Thyroid gland (tissue), 4 donors: ENCODE data around the gene ABI3. TPM values are rescaled to one million over a fixed set of nuclear protein-coding genes. Genes with fewer than 3 reads are reported as not detected.
"Not testable (repeated sequence)": the region's sequence is repeated elsewhere in the genome, so short reads cannot be mapped to it uniquely, and the experiment has no call there.

Experiments
- DNase-seq, 2 donors: peaks; one replicate each; pipeline ENCODE4 v3.0.0-alpha.2; 2019
- H3K27ac ChIP-seq, 3 donors: fragments of 200-600 bp; sonication (generic); 1 replicate in 2 of 3; 2 replicates in 1 of 3; pipeline ENCODE4 v1.5.1; 2016 to 2019; ENCODE audit warnings: mild to moderate bottlenecking in 1 of 3, moderate library complexity in 1 of 3
- H3K27me3 ChIP-seq: fragments of 200-600 bp; sonication (generic); one replicate; pipeline ENCODE4 v1.5.1; 2019
- H3K36me3 ChIP-seq, 2 donors: fragments of 200-600 bp; sonication (generic); one replicate each; pipeline ENCODE4 v1.5.1; 2016 to 2019
- H3K4me1 ChIP-seq, 2 donors: fragments of 200-600 bp; sonication (generic); one replicate each; pipeline ENCODE4 v1.5.1; 2017 to 2019
- H3K4me3 ChIP-seq, 3 donors: fragments of 200-600 bp; sonication (generic); replicated peaks in 1 of 3; 1 replicate in 2 of 3; 2 replicates in 1 of 3; pipeline ENCODE4 v1.5.1; 2016; ENCODE audit warnings: mild to moderate bottlenecking in 1 of 3
- H3K9me3 ChIP-seq: fragments of 200-600 bp; sonication (generic); one replicate; pipeline ENCODE4 v1.5.1; 2017
- CTCF ChIP-seq, 6 experiments: fragments of 200-600 bp in 3 of 6; fragments of 450-650 bp in 3 of 6; sonication (generic) in 3 of 6; IDR thresholded peaks; one replicate each; pipeline ENCODE4 v1.5.1; 2016 to 2019; ENCODE audit warnings: antibody characterized with exemption in 6 of 6, mild to moderate bottlenecking in 2 of 6, inconsistent platforms in 1 of 6, moderate library complexity in 1 of 6
- POLR2A ChIP-seq, 2 donors: fragments of 450-650 bp; IDR thresholded peaks; one replicate each; pipeline ENCODE4 v1.6.1; 2017; ENCODE audit warnings: antibody characterized with exemption in 2 of 2, mild to moderate bottlenecking in 2 of 2, moderate library complexity in 1 of 2
- WGBS, 2 donors: methylation state at CpG; one replicate each; pipeline ENCODE4 v1.1.5; 2017; 5-methylcytosine and 5-hydroxymethylcytosine counted together
- intact Hi-C: fragments of 100-400 bp; cut with DNase I; formaldehyde crosslinking; loops from one replicate; pipeline ENCODE4 v1.15.1; 2023
- total RNA-seq, 4 donors: library from RNA; depleted of rRNA; stranded (reverse); fragments of >200 nt; gene quantifications; one replicate each; pipeline ENCODE4 v1.2.3, GENCODE V29; 2016

ABI3 gene
- total RNA-seq, 4 donors from 2014 or later: 4.2 to 10.3 (median 6.2) TPM

- TF ChIP-seq POLR2A (IDR thresholded peaks at IDR 0.05): no peak
- peak; percentile 43 to 79 (median 71) for TF ChIP-seq CTCF (IDR thresholded peaks at IDR 0.05)
- H3K27me3 ChIP-seq: no peaks in the 10 kb centered on the region
- DNase-seq: peak; percentile 68 to 71
- peaks cover 0 to 5% of the 10 kb centered on the region in 2 donors for H3K4me1 ChIP-seq
- H3K4me3 ChIP-seq: no peak overlapping the region
- 10 to 18% methylated on average over 5 of the region's 5 CpGs for WGBS, 2 donors
- H3K27ac ChIP-seq: no peak overlapping the region
- H3K36me3 ChIP-seq: no peaks in the 10 kb centered on the region
- intact Hi-C loops: no loop called here
- H3K9me3 ChIP-seq: no peaks in the 10 kb centered on the region
These were observed 30.2 kb upstream of the ABI3 start for GRCh38 chr17:49180303-49180702.

- Histone ChIP-seq H3K36me3 (no peaks in the 10 kb centered on the region), H3K4me1 (peaks cover 0 to 5% of the 10 kb centered on the region in 2 donors), H3K4me3 (no peak overlapping the region), H3K9me3 (no peaks in the 10 kb centered on the region), H3K27ac (no peak overlapping the region), H3K27me3 (no peaks in the 10 kb centered on the region)
- 86 to 93% methylated on average over 6 of the region's 6 CpGs for WGBS, 2 donors
- no peak for DNase-seq
- TF ChIP-seq CTCF (IDR thresholded peaks at IDR 0.05): no peak
- TF ChIP-seq POLR2A (IDR thresholded peaks at IDR 0.05): no peak
- intact Hi-C loops: no loop called here
These were observed 29.4 kb upstream of the ABI3 start for GRCh38 chr17:49180998-49181635.

- Histone ChIP-seq H3K27ac (no peak overlapping the region), H3K4me1 (peaks cover 0 to 5% of the 10 kb centered on the region in 2 donors), H3K9me3 (no peaks in the 10 kb centered on the region), H3K4me3 (no peak overlapping the region), H3K27me3 (no peaks in the 10 kb centered on the region), H3K36me3 (no peaks in the 10 kb centered on the region)
- TF ChIP-seq CTCF (IDR thresholded peaks at IDR 0.05) (no peak), POLR2A (IDR thresholded peaks at IDR 0.05) (no peak)
- WGBS, 2 donors: 83 to 90% methylated on average over 4 to 5 of the region's 5 CpGs
- DNase-seq: no peak
- intact Hi-C loops: no loop called here
These were observed 27.2 kb upstream of the ABI3 start for GRCh38 chr17:49183341-49183740.

- no peak for DNase-seq
- Histone ChIP-seq H3K36me3 (no peaks in the 10 kb centered on the region), H3K4me1 (peaks cover 0 to 5% of the 10 kb centered on the region in 2 donors), H3K27me3 (no peaks in the 10 kb centered on the region), H3K4me3 (no peak overlapping the region), H3K27ac (no peak overlapping the region), H3K9me3 (no peaks in the 10 kb centered on the region)
- TF ChIP-seq POLR2A (IDR thresholded peaks at IDR 0.05) (no peak), CTCF (IDR thresholded peaks at IDR 0.05) (no peak)
- WGBS, 2 donors: 100% methylated on average over 2 of the region's 7 CpGs; no CpG with 5 or more reads in 1 of the 2 donors
- intact Hi-C loops: no loop called here
These were observed 26.7 kb upstream of the ABI3 start for GRCh38 chr17:49183801-49184200.

GRCh38 chr17:49184522-49184921, 26.0 kb upstream of the ABI3 start:
- DNase-seq, H3K36me3 ChIP-seq, intact Hi-C loops: not testable (repeated sequence)

GRCh38 chr17:49185381-49185780, 25.1 kb upstream of the ABI3 start:
- H3K27me3 ChIP-seq, H3K4me1 ChIP-seq, H3K4me3 ChIP-seq, H3K9me3 ChIP-seq, H3K27ac ChIP-seq, DNase-seq, intact Hi-C loops, H3K36me3 ChIP-seq: not testable (repeated sequence)
- 100% methylated on average over 1 of the region's 1 CpG for WGBS, 2 donors

More at GRCh38 chr17:49184522-49184921, 26.0 kb upstream of the ABI3 start:
- H3K4me1 ChIP-seq, H3K27me3 ChIP-seq, H3K9me3 ChIP-seq, H3K27ac ChIP-seq, H3K4me3 ChIP-seq: not testable (repeated sequence)
